Stimulated activated CD8-positive, alpha-beta memory T cell treated with anti-CD3 and anti-CD28 coated beads, Interleukin-2, amount 100 ng/mL, for 1 hour (primary cell): ENCODE results near the gene DSC2.
"Not testable (repeated sequence)": the region's sequence is repeated elsewhere in the genome, so short reads cannot be mapped to it uniquely, and the experiment has no call there.

Source experiments
- DNase-seq, 2 donors: peaks; one replicate each; pipeline ENCODE4 v3.0.0-alpha.2; 2020; ENCODE audit warnings: low read depth in 2 of 2

Gene DSC2

GRCh38 chr18:31102025-31102684, at the start of gene DSC2:
DSC2 (minus strand) TSS chr18:31102421; CDS start chr18:31101971, 450 bp downstream.
- DNase-seq = no peak

- DNase-seq = no peak
These were observed 47.1 kb upstream of the DSC2 start for GRCh38 chr18:31149351-31149750.

DNA sequence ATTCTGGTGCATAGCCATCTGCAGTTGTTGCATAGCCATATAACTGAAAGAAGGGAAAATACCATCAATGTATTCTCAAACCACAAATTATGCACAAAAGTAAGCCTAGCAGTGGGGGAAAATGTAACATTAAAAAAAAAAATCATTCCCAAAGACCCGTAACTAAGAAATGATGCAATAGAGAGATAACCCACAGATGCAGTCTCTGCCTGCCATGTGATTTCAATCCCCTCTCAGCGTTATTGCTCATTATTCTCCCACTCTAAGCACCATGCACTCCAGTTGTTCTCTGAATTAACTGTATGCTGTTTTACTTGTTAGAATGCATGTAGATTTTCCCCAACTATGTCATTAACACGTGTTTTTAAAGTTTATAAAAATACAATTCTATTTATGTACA, 46.4 kb upstream of the DSC2 start:
- DNase-seq = no peak

DNA sequence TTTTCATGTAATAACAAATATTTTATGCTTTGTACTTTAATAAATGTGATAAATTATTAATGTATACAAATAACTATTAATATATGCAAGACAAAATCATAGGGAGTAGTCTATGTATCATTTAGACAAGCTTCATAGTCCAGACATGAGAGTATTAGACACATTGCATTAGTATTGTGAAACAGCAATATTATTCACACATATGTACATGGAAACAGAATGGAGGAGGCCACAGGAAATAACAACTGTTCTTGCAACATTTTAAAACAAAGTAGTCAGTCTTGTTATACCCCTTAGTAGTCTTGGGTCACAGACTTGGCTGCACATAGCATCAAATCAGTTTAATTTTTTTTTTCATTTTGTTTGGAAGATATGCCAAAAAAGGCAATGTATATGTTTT, 44.6 kb upstream of the DSC2 start:
- DNase-seq = no peak

DNA sequence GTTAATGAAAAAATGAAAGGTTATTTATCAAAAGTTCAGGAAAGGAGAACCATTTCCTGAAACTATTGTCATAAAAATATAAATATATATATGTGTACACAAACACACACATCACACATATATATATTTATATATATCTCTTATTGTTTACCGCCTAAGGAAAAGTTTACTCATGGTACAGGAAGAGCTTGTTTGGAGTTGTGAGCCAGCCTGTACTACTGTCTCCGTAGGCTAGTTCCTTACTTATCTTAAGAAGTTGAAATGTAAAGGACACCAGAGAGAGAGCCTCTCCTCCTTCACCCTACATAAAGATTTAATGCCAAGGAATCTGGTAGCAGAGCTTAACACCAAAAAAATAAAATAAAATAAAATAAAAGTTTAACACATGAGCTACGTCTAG, 40.8 kb upstream of the DSC2 start:
- DNase-seq = no peak

DNA sequence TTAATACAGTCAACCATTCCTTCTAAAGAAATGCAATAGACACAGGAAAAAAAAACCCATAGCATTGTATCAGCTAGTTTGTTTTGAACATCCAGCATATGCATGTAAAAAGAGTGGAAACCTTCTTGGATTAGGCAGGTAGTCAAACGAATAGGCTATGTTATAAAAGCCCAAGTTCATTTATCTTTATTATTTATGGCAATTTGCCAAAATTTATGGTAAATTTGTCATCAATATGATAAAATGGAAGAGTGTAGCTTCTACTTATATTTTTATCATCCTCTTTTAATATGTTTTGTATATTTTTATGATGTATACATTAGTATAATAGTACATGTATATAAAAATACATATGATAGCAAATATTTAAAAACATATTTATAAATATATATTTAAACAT, 36.5 kb upstream of the DSC2 start:
- no peak for DNase-seq

DNA sequence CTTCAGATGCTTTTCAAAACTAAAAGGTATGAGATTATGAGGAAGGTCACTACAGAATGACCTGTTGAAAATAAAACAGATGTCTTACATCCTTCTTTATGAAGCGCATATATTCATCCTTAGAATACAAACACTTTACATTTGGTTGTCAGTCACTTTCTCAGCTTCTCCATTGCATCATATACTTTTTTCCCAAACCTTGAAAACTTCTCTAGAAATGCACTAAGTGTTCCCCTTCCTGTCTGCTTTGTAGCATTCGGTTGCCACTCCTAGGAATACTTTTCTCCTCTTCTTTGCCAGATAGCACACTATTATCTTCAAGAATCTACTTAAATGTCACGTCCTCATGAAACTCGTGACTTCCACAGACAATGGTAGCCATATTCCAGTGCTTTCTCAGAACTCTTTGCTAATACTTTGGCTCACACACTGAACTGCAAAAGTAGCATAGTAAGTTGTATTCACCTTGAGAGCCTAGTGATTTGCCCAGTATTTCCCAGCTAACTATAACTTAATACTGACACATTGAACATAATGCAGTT, 32.8 kb upstream of the DSC2 start:
- no peak for DNase-seq

DNA sequence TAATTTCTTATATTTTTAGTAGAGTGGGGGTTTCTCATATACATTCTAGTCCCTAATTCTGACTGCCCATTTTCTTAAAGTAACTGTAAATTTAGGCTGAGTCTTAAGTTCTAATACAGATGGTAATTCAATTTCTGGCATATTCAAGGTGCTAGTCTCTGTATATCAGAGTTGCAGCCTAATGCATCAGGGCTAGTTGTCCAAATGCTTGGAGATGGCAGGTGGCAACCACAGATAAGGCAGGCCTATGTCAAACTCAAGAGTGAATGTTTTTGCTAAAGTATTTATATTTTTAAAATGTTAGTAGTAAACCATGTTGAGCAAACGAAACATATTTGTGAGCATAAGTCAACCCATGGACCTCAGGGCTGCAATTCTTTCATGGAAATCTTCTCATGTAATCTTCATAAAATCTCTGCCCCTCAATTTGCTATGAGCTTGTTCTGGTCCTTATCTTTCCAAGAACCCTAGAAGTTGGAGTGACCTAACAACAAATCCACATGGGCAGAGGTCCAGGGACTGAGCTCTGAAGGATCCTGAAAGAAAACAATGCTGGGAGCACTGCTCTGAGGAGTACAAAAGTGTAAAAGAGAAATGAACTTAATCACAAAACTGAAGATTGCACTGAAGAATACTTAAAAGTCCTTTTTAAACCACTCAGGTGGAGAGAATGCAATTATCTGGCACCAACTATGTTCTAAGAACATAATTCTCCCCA, 27.3 kb upstream of the DSC2 start:
- DNase-seq = no peak

DNA sequence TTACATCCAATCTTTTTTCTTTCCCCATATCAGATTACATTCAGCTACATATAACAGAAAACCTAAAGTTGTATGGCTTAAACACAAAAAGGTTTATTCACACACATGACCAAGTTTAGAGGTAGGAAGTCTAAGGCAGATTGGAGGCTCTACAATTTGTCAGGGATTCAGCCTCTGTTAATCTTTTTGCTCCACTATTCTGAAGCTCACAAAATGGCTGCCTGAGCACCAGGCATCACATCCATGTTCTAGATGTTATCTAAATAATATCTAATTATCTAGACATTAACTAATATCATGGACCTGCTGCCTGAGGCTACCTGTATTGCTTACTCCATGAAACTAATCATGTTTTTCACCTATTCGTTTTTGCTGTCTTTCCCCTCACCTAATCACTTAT, 23.7 kb upstream of the DSC2 start:
- DNase-seq = no peak

- not testable (repeated sequence) for DNase-seq
These were observed 20.9 kb upstream of the DSC2 start for GRCh38 chr18:31123125-31123524.

DNA sequence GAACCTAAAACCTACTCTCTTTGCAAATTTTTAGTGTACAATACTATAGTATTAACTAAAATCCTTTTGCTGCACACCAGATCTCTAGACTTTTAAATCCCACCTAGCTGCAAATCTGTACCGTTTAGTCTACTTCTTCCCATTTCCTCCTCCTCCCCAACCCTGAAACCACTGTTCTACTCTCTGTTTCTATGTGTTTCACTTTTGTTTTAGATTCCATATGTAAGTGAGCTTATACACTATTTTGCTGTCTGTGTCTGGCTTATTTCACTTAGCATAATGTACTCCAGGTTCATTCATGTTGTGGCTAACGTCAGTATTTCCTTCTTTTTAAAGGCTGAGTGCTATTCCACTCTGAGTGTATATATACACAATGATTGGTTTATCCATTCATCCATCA, 18.4 kb upstream of the DSC2 start:
- no peak for DNase-seq

DNA sequence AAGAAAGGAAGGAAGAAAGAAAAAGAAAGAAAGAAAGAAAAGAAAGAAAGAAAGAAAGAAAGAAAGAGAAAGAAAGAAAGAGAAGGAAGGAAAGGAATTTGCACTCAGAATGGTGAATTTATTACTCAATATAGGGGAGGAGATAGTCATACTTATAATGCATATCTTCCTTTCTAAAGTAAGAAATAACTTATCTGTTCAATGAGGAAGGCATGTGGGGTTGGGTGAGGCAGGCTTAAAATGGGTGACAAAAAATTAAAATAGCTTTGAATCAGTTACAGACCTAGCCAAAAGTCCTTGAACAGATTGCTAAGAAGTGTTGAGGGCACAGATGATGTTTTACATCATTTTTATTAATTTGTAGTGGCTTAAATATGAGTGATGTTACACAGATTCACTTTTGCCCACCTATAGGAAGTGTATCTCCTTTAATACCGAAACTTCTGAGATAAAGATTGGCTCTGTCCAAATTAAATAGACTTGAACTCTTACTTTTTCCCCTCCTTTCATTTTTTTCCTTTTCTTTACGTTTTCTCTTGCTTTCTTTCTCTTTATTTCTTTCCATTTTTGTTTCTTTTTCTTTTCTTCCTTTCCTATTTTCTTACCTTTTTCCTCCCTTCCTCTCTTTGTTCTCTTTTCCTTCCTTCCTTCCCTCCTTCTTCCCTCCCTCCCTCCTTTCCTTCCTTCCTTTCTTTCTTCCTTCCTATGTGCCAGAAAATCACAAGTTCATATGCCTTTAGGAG, 14.8 kb upstream of the DSC2 start:
- no peak for DNase-seq

- no peak for DNase-seq
These were observed 10.6 kb upstream of the DSC2 start for GRCh38 chr18:31112804-31113203.

- DNase-seq = no peak
These were observed 3.5 kb upstream of the DSC2 start for GRCh38 chr18:31105733-31106132.

DNA sequence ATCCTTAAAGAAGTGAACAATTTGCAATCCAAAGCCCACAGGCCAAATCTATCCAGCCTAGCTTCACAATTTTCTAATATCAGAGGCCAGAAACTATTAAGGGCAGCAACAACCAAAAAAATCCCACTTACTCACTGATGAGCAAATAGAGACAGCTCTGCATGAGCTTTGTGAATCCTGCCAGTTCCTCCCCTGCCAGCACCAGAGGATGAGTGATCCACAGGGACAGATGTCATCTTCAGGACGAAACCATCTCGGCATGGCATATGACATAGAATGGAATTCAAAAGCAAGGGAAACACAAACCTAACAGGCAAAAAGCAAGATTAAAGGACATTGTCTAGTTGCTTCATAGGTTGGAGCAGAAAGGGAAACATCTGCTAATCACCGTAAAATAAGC, 2.2 kb upstream of the DSC2 start:
- DNase-seq = no peak

GRCh38 chr18:31103423-31103822, 1.2 kb upstream of the DSC2 start:
- no peak for DNase-seq

DNA sequence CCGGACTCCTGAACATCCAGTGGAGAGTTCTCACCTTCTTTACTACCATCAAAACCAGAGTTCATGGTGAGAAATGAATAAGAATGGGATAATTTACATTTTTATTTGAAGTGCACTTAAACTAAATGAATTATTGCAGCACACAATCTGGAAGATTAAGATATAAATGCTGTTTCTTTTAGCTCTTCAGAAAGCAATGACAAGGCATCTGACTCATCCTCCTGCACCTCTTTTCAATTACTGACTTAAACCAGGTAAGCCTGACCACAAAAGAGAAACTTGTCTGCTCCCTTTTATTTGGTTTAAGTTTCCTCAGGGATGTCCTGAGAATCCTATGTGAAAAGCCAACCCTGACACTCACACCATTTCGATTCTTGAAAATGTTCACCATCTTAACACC, 720 bp upstream of the DSC2 start:
- no peak for DNase-seq

DNA sequence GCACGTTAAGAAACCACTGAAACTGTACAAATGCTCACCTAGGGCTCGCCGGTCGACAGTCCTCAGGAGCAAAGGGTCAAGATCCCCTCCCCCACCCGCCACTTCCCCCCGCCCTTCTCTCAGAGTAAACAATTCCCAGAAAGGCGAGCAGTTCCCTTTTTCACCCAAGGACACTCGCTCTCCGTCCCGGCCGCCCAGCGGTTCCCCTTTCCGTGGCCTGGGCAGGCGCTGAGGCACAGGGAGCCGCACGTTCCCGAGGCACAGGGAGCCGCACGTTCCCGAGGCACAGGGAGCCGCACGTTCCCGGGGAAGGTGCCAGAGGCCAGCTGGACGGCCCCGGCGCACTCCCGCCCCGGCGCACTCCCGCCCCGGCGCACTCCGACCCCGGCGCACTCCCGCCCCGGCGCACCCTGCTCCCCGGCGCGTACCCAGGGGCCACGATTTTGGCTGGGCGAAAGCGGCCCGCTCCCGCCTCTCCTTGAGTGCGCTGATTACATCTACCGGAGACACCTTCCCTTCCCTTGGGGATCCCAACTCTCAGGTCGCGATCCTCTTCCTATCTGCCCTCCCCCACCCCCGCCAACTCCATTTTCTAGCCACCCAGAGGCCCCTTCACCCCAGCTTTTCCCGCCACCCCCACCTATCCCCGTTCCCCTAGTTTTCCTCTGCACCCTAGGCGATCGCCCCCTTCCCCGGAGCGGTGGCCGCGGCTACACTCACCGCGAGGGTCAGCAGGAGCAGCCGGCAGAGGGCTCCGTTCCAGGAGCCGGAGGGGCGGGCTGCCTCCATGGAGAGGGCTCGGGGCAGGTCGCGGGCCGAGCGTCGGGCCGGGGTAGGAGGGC, 817 bp downstream of the DSC2 start:
- no peak for DNase-seq

GRCh38 chr18:31100436-31101182, 1.6 kb downstream of the DSC2 start:
- DNase-seq = no peak

GRCh38 chr18:31099450-31100230, 2.6 kb downstream of the DSC2 start:
- no peak for DNase-seq
